ENCODE measurements around the gene DES.

DNA sequence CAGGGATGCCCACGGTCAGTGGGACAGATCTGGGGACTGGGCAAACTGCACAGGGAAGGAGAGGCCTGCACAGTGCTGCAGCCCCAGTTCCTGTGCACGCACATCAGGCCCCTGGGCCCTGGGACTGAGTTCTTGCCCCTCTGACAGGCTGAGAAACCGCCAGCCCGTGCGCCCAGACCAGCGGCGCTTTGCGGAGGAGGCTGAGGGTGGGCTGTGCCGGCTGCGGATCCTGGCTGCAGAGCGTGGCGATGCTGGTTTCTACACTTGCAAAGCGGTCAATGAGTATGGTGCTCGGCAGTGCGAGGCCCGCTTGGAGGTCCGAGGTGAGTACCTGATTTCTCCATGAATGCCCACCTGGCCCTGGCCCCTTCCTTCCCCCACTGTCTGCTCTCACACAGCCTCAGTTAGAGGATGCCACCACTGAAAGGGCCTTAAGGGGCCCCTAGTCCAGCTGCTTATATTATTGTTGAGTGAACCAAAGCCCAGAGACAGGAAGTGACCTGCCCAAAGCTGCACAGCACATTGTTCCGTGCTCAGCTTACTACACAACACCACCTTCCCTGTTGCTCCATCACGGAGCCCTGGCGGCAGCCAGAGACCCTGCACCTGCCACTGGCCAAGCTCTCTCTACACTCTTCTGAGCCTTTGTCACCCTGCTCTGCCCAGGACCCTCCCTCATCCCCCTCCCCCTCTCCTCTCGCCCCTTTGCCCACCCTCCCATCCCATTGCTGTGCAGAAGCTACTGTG, 46.3 kb downstream of the DES start:
- no peak for TF ChIP-seq SIN3A (IDR thresholded peaks at IDR 0.05; ENCODE audit: borderline replicate concordance, insufficient read depth, low read length)
- no peak for TF ChIP-seq TAF1 (IDR thresholded peaks at IDR 0.05; ENCODE audit: borderline replicate concordance, insufficient read depth, low read length)

Measured in PFSK-1 (cell line).